ENCODE results near the gene RGS9BP. TPM values are rescaled to one million over a fixed set of nuclear protein-coding genes. Genes with fewer than 3 reads are reported as not detected.
"Not testable (repeated sequence)": the region's sequence is repeated elsewhere in the genome, so short reads cannot be mapped to it uniquely, and the experiment has no call there.

Gene RGS9BP
- total RNA-seq, 1 experiment from 2014 or later, result 1.8 TPM

DNA sequence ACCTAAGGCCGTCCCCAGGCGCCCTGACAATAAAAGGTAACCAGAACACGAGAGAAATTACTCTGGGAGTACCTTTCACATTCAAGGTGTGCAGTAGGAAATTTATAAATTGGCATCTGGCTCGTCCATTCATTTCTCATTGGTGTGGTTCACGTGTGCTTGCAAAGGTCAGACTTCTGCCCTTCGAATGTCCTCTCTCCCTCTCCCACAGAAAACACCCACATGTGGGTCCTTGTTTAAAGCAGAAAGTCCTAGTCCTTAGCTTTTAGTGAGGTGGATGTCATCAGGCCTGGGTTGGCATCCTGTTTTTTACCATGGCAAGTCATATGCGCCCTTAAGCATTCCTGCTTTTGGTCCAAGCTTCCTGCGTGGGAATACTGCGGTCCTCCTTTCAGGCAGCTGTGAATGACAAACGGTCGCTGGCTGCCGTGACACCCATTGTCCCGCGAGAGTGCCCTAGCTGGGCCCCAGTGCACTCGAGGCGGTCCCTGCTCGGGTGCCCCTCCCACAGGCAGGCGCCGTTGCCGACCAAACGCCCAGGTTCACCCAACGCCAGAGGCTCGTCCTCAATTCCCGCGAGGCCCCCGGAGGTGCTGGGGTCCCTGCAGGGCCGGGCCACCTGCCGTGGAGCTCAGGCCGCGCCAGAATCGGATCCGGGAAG is 15.8 kb downstream of the RGS9BP start, which contains the start of gene NUDT19:
Gene NUDT19, plus strand, starts transcription at position 531 of the 661 bp plus-strand sequence. CDS start 140 bp downstream, outside the sequence.
- in situ Hi-C loops (cut with HindIII; ENCODE audit: low pct_unique_long_range_greater_than_20kb, low sequenced_read_pairs), result no loop called here
- peak; percentile 77 for DNase-seq (ENCODE audit: low read depth, low spot score)

DNA sequence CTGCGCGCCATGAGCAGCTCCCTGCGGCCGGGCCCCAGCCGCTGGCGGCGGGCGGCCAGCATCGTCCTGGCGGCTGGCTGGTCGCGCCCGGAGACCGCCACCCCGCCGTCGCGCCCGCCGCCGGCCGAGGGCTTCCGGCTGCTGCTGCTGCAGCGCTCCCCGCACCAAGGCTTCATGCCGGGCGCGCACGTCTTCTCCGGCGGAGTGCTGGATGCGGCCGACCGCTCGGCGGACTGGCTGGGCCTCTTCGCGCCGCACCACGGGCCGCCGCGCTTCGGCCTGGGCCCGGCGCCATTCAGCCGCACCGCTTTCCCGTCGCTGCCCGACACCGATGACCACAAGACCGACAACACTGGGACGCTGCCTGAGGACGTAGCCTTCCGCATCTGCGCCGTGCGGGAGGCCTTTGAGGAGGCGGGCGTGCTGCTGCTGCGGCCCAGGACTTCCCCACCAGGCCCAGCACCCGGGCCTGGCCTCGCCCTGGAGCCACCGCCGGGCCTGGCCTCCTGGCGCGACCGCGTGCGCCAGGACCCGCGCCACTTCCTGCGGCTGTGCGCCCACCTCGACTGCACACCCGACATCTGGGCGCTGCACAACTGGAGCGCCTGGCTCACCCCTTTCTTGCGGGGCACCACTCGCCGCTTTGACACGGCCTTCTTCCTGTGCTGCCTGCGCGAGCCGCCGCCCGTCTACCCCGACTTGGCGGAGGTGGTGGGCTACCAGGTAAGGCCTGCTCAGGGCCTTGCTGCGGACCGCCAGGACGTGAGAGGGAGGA is 16.5 kb downstream of the RGS9BP start:
- in situ Hi-C loops (cut with HindIII; ENCODE audit: low pct_unique_long_range_greater_than_20kb, low sequenced_read_pairs), result no loop called here

DNA sequence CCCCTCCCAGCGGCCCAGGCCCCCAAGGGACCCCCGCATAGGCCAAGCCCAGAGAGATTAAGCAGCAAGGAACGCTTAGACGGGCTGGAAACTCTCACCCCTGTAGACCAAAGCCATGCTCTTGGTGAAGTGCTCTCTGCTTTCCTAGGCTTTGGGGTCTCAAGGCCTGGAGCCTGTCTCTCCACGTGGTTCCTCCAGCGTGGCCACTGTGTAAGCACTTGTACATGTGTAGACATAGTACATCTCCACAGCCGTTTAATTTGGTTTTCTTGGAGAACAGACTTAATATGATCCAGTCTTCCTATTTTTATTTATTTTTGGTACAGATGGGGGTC is 17.0 kb downstream of the RGS9BP start:
- in situ Hi-C loops (cut with HindIII; ENCODE audit: low pct_unique_long_range_greater_than_20kb, low sequenced_read_pairs), result no loop called here
- DNase-seq (ENCODE audit: low read depth, low spot score), result no peak

More for the DNA sequence above, 16.5 kb downstream of the RGS9BP start:
- peak; percentile 51 for DNase-seq (ENCODE audit: low read depth, low spot score)

DNA sequence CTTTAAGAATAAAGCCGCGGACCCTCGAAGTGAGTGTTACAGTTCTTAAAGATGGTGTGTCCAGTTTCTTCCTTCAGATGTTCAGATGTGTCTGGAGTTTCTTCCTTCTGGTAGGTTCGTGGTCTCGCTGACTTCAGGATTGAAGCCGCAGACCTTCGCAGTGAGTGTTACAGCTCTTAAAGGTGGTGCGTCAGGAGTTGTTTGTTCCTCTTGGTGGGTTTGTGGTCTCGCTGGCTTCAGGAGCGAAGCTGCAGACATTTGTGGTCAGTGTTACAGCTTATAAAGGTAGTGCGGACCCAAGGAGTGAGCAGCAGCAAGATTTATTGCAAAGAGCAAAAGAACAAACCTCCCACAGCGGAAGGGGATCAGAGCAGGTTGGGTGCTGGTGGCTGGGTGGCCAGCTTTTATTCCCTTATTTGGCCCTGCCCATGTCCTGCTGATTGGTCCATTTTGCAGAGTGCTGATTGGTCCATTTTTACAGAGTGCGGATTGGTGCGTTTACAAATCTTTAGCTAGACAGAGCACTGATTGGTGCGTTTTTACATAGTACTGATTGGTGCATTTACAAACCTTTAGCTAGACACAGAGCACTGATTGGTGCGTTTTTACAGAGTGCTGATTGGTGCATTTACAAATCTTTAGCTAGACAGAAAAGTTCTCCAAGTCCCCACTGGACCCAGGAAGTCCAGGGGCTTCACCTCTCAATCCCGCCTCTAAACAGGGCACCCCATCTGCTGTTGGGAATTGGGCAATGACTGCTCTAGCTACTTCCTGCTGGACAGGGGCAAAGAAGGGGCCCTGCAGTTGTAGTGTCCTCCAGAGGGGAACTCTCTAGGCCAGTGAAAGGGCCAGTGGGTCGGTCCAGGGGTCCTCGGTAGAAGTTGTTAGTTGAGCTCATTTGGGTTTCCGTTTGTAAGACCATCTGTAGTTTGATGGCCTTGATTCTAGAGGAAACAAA is 17.8 kb downstream of the RGS9BP start:
- in situ Hi-C loops (cut with HindIII; ENCODE audit: low pct_unique_long_range_greater_than_20kb, low sequenced_read_pairs); DNase-seq (ENCODE audit: low read depth, low spot score): not testable (repeated sequence)

DNA sequence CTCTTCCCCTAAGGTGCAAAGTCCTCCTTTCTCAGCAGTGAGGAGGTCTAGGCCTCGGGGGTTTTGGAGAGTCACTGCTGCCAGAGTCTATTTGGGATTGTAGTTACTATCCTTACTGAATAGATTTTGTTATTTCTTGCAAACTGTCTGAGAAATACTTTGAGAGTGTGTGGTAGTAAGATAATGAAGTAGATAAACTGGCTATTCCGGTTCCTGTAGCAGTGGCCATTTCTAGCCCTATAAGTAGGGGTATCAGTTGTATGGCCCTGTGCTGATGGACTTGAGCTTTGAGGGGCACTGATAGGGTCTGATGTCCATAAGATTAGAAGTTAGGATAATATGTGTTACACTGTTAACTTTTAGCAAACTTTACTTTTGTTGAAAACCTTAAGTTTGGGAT is 18.7 kb downstream of the RGS9BP start:
- in situ Hi-C loops (cut with HindIII; ENCODE audit: low pct_unique_long_range_greater_than_20kb, low sequenced_read_pairs); DNase-seq (ENCODE audit: low read depth, low spot score): not testable (repeated sequence)

DNA sequence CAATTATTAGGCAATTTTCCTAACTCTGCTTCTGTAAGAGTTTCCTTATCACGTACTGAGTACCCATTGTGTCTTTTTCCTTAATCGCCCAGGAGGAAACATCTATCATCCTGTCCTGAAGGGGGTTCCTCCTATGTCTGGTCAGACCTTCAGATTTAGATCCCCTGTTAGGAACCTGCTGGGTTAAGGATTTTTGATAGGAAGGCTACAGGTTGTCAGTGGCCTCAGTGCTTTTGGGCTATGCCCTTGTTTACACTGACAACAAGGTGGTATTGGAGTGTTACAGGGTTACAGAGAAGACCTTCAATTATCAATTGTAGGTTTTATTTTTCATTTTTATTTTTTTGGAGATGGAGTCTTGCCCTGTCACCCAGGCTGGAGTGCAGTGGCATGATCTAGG is 19.2 kb downstream of the RGS9BP start:
- in situ Hi-C loops (cut with HindIII; ENCODE audit: low pct_unique_long_range_greater_than_20kb, low sequenced_read_pairs); DNase-seq (ENCODE audit: low read depth, low spot score): not testable (repeated sequence)

DNA sequence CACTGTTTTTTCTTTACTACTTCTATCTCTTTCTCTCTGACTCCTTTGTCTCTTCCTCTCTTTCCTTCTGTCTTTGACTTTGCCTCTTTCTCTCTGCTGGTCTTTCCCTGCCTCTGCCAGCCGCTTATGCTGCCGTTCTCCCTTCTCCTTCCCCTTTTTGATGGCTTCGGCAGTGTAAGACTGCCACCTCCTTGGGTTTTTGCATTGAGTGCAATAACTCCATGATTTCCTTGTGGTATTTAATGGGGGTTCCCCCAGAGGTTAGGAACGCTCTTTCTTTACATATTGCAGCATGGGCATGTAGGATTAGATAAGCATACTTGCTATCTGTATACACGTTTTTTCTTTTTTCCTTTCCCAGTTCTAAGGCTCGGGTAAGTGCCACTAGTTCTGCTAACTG is 19.9 kb downstream of the RGS9BP start:
- in situ Hi-C loops (cut with HindIII; ENCODE audit: low pct_unique_long_range_greater_than_20kb, low sequenced_read_pairs); DNase-seq (ENCODE audit: low read depth, low spot score): not testable (repeated sequence)

DNA sequence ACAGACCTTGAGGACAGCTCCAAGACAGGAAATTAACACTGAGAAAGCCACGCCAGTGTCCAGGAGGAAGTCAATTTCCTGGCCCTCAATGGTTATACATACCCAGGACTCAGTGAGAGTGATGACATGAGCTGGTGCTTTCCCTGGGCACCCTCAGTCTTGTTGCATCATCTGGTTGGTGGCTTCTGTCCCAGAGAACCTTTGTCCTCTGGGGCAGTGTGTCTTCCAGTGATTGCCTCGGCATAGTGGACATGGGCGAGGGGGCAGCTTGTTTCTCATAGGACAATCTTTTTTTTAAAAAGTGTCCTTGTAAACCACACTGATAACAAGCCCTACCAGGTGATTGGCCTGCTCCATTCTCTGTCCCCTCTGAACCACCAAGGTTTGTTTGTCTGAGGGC is 21.1 kb downstream of the RGS9BP start:
- DNase-seq (ENCODE audit: low read depth, low spot score); in situ Hi-C loops (cut with HindIII; ENCODE audit: low pct_unique_long_range_greater_than_20kb, low sequenced_read_pairs): not testable (repeated sequence)

DNA sequence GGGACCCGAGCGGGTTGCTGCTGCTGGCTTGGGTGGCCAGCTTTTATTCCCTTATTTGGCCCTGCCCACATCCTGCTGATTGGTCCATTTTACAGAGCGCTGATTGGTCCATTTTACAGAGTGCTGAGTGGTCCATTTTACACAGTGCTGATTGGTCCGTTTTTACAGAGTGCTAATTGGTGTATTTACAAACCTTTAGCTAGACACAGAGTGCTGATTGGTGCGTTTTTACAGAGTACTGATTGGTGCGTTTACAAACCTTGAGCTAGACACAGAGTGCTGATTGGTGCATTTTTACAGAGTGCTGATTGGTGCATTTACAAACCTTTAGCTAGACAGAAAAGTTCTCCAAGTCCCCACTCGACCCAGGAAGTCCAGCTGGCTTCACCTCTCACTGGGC is 24.5 kb downstream of the RGS9BP start:
- DNase-seq (ENCODE audit: low read depth, low spot score); in situ Hi-C loops (cut with HindIII; ENCODE audit: low pct_unique_long_range_greater_than_20kb, low sequenced_read_pairs): not testable (repeated sequence)

DNA sequence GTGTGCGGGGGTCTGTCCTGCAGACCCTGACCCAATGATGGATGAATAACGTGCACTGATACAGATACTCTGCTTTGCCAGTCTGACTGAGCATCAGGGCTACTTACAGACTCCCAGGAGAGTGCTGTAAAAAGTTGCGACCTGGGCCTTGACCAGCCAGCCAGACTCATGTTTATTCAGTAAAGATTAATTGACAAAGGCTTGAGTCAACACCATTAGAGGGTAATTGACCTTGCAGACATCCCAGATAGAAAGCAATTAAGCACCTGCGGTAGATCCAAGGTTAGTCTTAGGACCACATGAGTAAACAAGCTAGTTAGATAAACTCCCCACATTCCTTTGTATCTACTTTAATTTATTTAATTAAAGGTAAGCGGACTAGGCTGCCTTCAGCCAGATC is 26.4 kb downstream of the RGS9BP start:
- in situ Hi-C loops (cut with HindIII; ENCODE audit: low pct_unique_long_range_greater_than_20kb, low sequenced_read_pairs), result no loop called here
- DNase-seq (ENCODE audit: low read depth, low spot score), result no peak

DNA sequence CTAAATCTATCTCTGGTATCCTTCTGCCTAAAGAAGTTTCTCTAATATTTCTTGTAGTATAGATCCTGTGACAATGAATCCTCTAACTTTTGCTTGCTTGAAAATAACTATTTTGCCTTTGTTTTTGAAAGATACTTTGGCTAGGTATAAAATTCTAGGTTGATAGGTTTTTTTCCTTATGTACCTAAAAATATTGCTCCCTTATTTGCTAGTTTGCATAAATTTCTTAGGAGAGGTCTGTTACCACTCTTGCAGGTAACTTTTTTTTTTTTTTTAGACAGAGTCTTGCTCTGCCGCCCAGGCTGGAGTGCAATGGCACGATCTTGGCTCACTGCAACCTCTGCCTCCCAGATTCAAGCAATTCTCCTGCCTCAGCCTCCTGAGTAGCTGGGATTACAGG is 28.4 kb downstream of the RGS9BP start:
- DNase-seq (ENCODE audit: low read depth, low spot score); in situ Hi-C loops (cut with HindIII; ENCODE audit: low pct_unique_long_range_greater_than_20kb, low sequenced_read_pairs): not testable (repeated sequence)

DNA sequence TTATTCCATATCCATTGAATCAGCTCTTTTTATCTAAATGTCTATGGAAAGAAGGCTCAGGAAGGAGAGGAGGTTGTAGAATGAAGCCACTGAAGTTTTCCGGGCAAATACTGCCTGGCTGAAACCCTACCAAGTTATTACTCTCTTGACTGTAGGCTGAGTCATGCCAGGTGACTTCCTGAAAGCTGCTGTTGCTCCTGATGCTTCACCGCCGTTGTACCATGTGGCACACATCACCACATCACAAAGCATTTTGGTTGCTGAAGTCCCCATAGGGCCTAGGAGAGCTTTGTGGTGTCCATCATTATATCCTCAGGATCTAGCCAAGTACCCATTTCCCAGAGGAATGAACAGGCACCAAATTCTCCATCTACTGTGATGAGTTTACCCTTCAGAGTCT is 32.8 kb downstream of the RGS9BP start:
- in situ Hi-C loops (cut with HindIII; ENCODE audit: low pct_unique_long_range_greater_than_20kb, low sequenced_read_pairs), result no loop called here
- no peak for DNase-seq (ENCODE audit: low read depth, low spot score)

DNA sequence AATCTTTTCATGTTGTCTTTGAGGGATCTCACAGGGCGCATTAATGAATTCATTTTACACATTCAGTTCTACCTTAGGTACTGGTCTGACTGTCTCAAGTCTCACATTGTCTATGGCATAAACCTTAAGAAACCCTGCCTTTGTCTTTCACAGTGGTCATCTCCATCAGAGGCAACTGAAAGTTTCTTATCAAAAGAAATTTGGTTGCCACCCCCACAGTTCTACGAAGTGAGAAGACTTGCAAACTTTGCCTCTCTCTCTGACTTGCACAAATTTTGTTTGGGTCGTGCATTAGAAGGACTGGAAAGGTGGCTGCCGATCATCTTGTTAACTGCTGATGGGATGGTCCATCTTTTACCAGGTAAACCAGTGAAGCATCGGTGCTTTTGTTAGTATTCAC is 33.4 kb downstream of the RGS9BP start:
- in situ Hi-C loops (cut with HindIII; ENCODE audit: low pct_unique_long_range_greater_than_20kb, low sequenced_read_pairs), result no loop called here

DNA sequence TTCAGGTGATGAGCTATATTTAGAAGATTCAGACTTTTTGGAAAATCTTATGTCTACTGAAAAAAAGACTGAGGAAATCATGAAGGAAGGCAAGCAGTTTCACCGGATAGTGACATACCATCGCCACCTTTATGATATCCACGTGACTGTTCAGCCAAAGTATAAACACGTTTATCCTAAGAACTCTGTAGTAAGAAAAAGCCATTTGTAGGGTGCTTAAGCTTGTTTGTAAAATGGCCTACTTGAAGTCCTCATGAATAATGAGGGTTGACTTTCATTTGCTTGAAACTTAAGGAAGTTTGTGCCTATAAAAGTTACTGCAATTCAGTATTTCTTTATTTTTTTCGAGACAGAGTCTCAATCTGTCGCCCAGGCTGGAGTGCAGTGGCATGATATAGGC is 36.1 kb downstream of the RGS9BP start:
- no peak for DNase-seq (ENCODE audit: low read depth, low spot score)
- in situ Hi-C loops (cut with HindIII; ENCODE audit: low pct_unique_long_range_greater_than_20kb, low sequenced_read_pairs), result no loop called here

More for the DNA sequence above, 33.4 kb downstream of the RGS9BP start:
- no peak for DNase-seq (ENCODE audit: low read depth, low spot score)

DNA sequence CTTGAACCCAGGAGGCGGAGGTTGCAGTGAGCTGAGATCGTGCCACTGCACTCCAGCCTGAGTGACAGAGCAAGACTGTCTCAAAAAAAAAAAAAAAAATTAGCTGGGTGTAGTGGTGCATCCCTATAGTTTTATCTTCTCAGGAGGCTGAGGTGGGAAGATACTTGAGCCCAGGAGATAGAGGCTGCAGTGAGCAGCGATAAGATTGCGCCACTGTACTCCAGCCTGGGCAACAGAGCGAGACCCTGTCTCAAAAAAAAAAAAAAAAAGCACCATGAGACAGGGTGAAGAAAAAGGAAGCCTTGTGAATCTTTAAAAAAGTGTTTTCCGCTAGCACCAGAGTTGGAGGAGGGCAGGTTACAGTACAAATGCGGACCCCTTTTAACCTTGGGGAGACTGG is 40.6 kb downstream of the RGS9BP start:
- not testable (repeated sequence) for DNase-seq (ENCODE audit: low read depth, low spot score)

DNA sequence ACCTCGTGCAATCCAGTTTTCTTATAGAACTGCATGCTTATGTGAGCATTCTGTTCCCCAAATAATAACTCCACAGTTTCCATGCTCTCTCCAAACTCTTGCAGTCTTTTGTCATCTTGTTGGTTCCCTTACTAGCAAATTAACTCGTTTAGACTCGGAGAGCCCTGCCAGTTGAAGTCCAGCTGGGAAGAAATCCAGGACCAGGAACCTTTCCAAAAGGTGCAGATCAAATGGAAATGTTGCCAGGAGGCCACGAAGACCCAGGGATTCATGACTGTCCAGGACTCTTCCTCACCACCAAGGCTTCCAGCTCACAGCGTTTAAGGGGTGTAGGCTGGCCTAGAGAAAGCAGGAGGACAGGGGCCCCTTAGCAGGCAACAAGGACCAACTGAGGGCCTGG is 41.8 kb downstream of the RGS9BP start:
- no peak for DNase-seq (ENCODE audit: low read depth, low spot score)
- in situ Hi-C loops (cut with HindIII; ENCODE audit: low pct_unique_long_range_greater_than_20kb, low sequenced_read_pairs), result no loop called here

More for the DNA sequence above, 40.6 kb downstream of the RGS9BP start:
- in situ Hi-C loops (cut with HindIII; ENCODE audit: low pct_unique_long_range_greater_than_20kb, low sequenced_read_pairs), result not testable (repeated sequence)

DNA sequence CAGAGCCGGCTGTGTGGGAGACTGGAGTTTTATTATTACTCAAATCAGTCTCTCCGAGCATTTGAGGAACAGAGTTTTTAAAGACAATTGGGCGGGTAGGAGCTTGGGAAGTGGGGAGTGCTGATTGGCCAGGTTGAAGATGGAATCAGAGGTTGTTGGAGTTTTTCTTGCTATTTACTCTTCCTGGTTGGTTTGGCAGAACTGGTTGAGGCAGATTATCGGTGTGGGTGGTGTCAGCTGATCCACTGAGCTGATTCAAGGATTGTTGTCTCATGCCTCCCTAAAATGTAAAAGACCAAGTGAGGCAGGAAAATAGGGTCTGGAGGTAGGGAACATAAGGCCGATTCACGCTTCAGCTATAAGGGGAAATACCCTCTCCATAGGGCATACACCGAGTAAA is 42.6 kb downstream of the RGS9BP start:
- DNase-seq (ENCODE audit: low read depth, low spot score), result no peak
- in situ Hi-C loops (cut with HindIII; ENCODE audit: low pct_unique_long_range_greater_than_20kb, low sequenced_read_pairs), result no loop called here

DNA sequence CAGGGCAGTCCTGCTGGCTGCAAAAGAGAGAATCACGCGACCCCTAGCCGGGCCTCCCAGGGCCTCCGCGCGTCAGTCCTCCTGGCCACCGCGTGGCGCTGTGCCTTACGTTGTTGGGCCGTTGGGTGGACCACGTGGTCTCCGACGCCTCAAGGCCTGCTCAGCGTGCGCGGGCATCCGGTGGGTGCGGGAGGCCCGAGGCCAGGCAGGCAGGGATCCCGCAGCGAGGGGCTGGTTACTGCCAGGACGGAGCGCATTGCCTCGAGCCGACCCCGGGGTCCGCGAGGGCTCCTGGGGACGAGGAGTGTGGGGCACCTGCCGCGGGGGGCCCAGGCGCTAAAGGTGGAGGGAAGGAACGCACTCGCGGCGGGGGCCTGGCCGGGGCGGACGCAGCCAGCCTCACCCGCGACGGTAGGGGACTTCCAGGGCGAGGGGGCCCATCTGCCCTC is 44.0 kb downstream of the RGS9BP start, which contains the start of gene TDRD12:
Gene TDRD12, plus strand, starts transcription at position 157 of the 449 bp plus-strand sequence. CDS start 306 bp downstream, outside the sequence.
- in situ Hi-C loops (cut with HindIII; ENCODE audit: low pct_unique_long_range_greater_than_20kb, low sequenced_read_pairs), result no loop called here
- DNase-seq (ENCODE audit: low read depth, low spot score), result no peak
